ENCODE results near the gene OXCT2. TPM values are rescaled to one million over a fixed set of nuclear protein-coding genes. Genes with fewer than 3 reads are reported as not detected.
A peak's percentile ranks its signal among the peaks of the same experiment; 100 is the strongest.

OXCT2 gene
- total RNA-seq, 6 donors from 2014 or later: 0.46 to 2.8 (median 0.94) TPM; not detected in 2

- Histone ChIP-seq H3K4me3 (no peak overlapping the region), H3K36me3 (no peaks in the 10 kb centered on the region), H3K4me1 (peaks cover 0 to 2% (median 0%) of the 10 kb centered on the region in 4 donors), H3K27ac (no peak overlapping the region), H3K27me3 (no peaks in the 10 kb centered on the region), H3K9me3 (no peaks in the 10 kb centered on the region)
- no peak for TF ChIP-seq POLR2A (IDR thresholded peaks at IDR 0.05)
- TF ChIP-seq, protein P1, sequence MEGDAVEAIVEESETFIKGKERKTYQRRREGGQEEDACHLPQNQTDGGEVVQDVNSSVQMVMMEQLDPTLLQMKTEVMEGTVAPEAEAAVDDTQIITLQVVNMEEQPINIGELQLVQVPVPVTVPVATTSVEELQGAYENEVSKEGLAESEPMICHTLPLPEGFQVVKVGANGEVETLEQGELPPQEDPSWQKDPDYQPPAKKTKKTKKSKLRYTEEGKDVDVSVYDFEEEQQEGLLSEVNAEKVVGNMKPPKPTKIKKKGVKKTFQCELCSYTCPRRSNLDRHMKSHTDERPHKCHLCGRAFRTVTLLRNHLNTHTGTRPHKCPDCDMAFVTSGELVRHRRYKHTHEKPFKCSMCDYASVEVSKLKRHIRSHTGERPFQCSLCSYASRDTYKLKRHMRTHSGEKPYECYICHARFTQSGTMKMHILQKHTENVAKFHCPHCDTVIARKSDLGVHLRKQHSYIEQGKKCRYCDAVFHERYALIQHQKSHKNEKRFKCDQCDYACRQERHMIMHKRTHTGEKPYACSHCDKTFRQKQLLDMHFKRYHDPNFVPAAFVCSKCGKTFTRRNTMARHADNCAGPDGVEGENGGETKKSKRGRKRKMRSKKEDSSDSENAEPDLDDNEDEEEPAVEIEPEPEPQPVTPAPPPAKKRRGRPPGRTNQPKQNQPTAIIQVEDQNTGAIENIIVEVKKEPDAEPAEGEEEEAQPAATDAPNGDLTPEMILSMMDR (IDR thresholded peaks at IDR 0.05): no peak
- TF ChIP-seq EP300 (IDR thresholded peaks at IDR 0.05): no peak
- TF ChIP-seq POLR2AphosphoS5 (IDR thresholded peaks at IDR 0.05): no peak
- ATAC-seq (ENCODE audit: low FRiP score in 2 of 2) (no peak), DNase-seq (no peak)
Measured at GRCh38 chr1:39721664-39722063, 49.5 kb downstream of the OXCT2 start.

DNA sequence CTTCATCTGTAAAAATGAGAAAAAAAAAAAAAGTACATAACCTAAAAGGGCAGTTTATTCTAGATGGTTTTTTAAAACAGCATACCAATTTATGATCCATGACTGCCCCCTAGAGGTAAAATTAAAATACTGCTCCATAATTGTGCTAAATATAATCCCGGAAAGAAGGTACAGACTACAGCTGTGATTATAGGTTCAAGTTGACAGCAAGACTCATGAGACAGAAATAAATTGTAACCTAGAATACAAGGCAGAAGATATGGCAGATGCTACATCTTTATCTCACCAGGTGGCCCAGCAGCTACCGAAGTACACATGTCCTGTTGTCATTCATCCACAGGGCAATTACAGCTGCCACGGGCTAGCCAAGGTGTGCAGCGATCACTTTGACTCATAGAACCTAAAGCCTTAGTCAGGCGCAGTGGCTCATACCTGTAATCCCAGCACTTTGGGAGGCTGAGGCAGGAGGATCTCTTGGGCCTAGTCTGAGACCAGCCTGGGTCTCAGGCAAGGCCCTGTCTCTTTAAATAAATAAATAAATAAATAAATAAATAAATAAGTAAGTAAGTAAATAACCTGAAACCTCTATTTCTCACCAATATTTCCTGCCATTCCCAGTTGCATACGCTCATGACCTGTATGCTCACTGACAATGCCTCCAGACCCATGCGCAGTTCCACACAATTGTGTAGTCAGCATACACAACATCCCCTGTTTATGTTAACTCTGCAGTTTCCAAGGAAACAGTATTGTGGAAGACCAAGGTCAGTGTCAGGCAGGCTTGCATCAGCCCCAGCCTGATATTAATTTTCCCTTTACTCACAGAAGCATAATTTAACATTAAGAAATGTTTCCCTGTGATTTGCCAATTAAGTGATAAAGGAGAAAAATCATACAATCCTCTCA lies 50.8 kb downstream of the OXCT2 start:
- TF ChIP-seq, protein P1 (IDR thresholded peaks at IDR 0.05): peak; percentile 52 to 78 (median 69)
- no peak for TF ChIP-seq EP300 (IDR thresholded peaks at IDR 0.05)
- no peak for TF ChIP-seq POLR2A (IDR thresholded peaks at IDR 0.05)
- no peaks in the 10 kb centered on the region for H3K9me3 ChIP-seq
- ATAC-seq (ENCODE audit: low FRiP score in 2 of 2) (peak; percentile 46 to 85), DNase-seq (no peak)
- no peaks in the 10 kb centered on the region for H3K27me3 ChIP-seq
- H3K4me3 ChIP-seq: no peak overlapping the region
- H3K36me3 ChIP-seq: no peaks in the 10 kb centered on the region
- H3K27ac ChIP-seq: no peak overlapping the region
- 40 to 43% methylated on average over 7 of the region's 7 CpGs for WGBS, 2 donors
- H3K4me1 ChIP-seq: peaks cover 0 to 2% (median 0%) of the 10 kb centered on the region in 4 donors

Small RNA genes lying within 50 kb of the gene (small RNA-seq; reads per million reads assigned to genes)
- gene AL033527.1 (0 reads per million in 4 donors), gene RNU7-121P (0 reads per million in 4 donors)

Other genes starting within 250 kb of the OXCT2 start
- gene PABPC4, start 194.6 kb downstream of the OXCT2 start, total RNA-seq: 100 to 1,000 TPM; 121 to 225 (median 195) TPM
- 10 to 100 TPM in 5 of 6 donors, 1 to 10 TPM in 1; 3.8 to 31.9 (median 15.5) TPM for gene HEYL, start 131.7 kb downstream of the OXCT2 start, total RNA-seq
- gene NT5C1A, start 99.2 kb downstream of the OXCT2 start, total RNA-seq: 1 to 10 TPM in 3 of 6 donors, under 1 TPM in 1, not detected in 2; 0.37 to 5.5 (median 2.6) TPM
- gene HPCAL4, start 79.9 kb downstream of the OXCT2 start, total RNA-seq: 1 to 10 TPM in 1 of 6 donors, under 1 TPM in 5; under 0.01 to 1.1 (median 0.43) TPM
- gene PPIE, start 32.5 kb downstream of the OXCT2 start, total RNA-seq: 10 to 100 TPM; 23.6 to 54.5 (median 36.1) TPM
- gene BMP8B, start 17.5 kb upstream of the OXCT2 start, total RNA-seq: 1 to 10 TPM; 1.2 to 5.2 (median 2.3) TPM
- gene TRIT1, start 112.2 kb upstream of the OXCT2 start, total RNA-seq: 10 to 100 TPM in 5 of 6 donors, 1 to 10 TPM in 1; 9.4 to 14.8 (median 13.7) TPM
- gene MYCL, start 130.6 kb upstream of the OXCT2 start, total RNA-seq: 1 to 10 TPM; 4.3 to 8.2 (median 6.1) TPM
- gene MFSD2A, start 183.8 kb upstream of the OXCT2 start, total RNA-seq: 100 to 1,000 TPM in 3 of 6 donors, 10 to 100 TPM in 3; 63.9 to 196 (median 109) TPM